Transverse colon (tissue), 4 donors: ENCODE results near the gene NFKB1. TPM values are rescaled to one million over a fixed set of nuclear protein-coding genes. Genes with fewer than 3 reads are reported as not detected.

Experiments used
- DNase-seq: peaks from one replicate; pipeline ENCODE4 v3.0.0-alpha.2; 2019
- H3K27ac ChIP-seq, 4 donors: fragments of 200-600 bp; sonication (generic); 2 replicates each; pipeline ENCODE4 v1.5.1; 2016 to 2018; ENCODE audit warnings: inconsistent platforms in 4 of 4
- H3K27me3 ChIP-seq: fragments of 200-600 bp; sonication (generic); 2 replicates; pipeline ENCODE4 v1.5.1; 2017; ENCODE audit warnings: inconsistent platforms
- H3K36me3 ChIP-seq, 4 donors: fragments of 200-600 bp; sonication (generic); 2 replicates each; pipeline ENCODE4 v1.5.1; 2017 to 2019; ENCODE audit warnings: inconsistent platforms in 4 of 4
- H3K4me1 ChIP-seq, 4 donors: fragments of 200-600 bp; sonication (generic); 2 replicates each; pipeline ENCODE4 v1.5.1; 2017 to 2020; ENCODE audit warnings: inconsistent platforms in 4 of 4
- H3K4me3 ChIP-seq, 4 donors: fragments of 200-600 bp; sonication (generic); 1 replicate in 1 of 4; 2 replicates in 3 of 4; pipeline versions ENCODE4 v1.5.1 to v1.6.1; 2017 to 2019; ENCODE audit warnings: inconsistent platforms in 4 of 4
- H3K9me3 ChIP-seq, 2 donors: fragments of 200-600 bp; sonication (generic); 2 replicates each; pipeline ENCODE4 v1.5.1; 2017 to 2019; ENCODE audit warnings: inconsistent platforms in 2 of 2
- EP300 ChIP-seq: sonication (generic); formaldehyde crosslinking; IDR thresholded peaks from one replicate; pipeline ENCODE4 v1.6.1; 2017; ENCODE audit warnings: antibody characterized with exemption, low read depth
- POLR2A ChIP-seq: fragments of 450-650 bp; IDR thresholded peaks from one replicate; pipeline ENCODE4 v1.6.1; 2016; ENCODE audit warnings: antibody characterized with exemption, mild to moderate bottlenecking, moderate library complexity
- POLR2AphosphoS5 ChIP-seq, 3 donors: sonication (generic); formaldehyde crosslinking; IDR thresholded peaks; one replicate each; pipeline ENCODE4 v1.6.1; 2016; ENCODE audit warnings: antibody characterized with exemption in 3 of 3
- WGBS, 2 donors: methylation state at CpG; one replicate each; pipeline ENCODE4 v1.1.5; 2018; ENCODE audit warnings: low coverage in 1 of 2; 5-methylcytosine and 5-hydroxymethylcytosine counted together
- in situ Hi-C, 4 donors: fragments of 200-750 bp; cut with MboI; loops; one replicate each; pipeline versions ENCODE4 v1.15.0 to v1.15.1; 2017; ENCODE audit warnings: low sequenced_read_pairs in 3 of 4, low pct_ligation_motif_present in 1 of 4, low pct_unique_long_range_greater_than_20kb in 1 of 4
- intact Hi-C: fragments of 100-400 bp; cut with DNase I; formaldehyde crosslinking; loops from one replicate; pipeline ENCODE4 v1.15.1; 2023; ENCODE audit warnings: low total_unique reads
- total RNA-seq, 4 donors: library from RNA; depleted of rRNA; stranded (reverse); fragments of >200 nt; gene quantifications; one replicate each; pipeline ENCODE4 v1.1.0, GENCODE V29; 2016
- TF ChIP-seq, protein P1 (sequence below), 5 experiments: fragments of 200-600 bp in 3 of 5; fragments of 450-650 bp in 2 of 5; sonication (generic) in 3 of 5; IDR thresholded peaks; 1 replicate in 2 of 5; 2 replicates in 3 of 5; pipeline ENCODE4 v1.5.1; 2016 to 2017; ENCODE audit warnings: antibody characterized with exemption in 5 of 5, inconsistent platforms in 3 of 5, mild to moderate bottlenecking in 2 of 5, moderate library complexity in 1 of 5

The NFKB1 gene, protein sequence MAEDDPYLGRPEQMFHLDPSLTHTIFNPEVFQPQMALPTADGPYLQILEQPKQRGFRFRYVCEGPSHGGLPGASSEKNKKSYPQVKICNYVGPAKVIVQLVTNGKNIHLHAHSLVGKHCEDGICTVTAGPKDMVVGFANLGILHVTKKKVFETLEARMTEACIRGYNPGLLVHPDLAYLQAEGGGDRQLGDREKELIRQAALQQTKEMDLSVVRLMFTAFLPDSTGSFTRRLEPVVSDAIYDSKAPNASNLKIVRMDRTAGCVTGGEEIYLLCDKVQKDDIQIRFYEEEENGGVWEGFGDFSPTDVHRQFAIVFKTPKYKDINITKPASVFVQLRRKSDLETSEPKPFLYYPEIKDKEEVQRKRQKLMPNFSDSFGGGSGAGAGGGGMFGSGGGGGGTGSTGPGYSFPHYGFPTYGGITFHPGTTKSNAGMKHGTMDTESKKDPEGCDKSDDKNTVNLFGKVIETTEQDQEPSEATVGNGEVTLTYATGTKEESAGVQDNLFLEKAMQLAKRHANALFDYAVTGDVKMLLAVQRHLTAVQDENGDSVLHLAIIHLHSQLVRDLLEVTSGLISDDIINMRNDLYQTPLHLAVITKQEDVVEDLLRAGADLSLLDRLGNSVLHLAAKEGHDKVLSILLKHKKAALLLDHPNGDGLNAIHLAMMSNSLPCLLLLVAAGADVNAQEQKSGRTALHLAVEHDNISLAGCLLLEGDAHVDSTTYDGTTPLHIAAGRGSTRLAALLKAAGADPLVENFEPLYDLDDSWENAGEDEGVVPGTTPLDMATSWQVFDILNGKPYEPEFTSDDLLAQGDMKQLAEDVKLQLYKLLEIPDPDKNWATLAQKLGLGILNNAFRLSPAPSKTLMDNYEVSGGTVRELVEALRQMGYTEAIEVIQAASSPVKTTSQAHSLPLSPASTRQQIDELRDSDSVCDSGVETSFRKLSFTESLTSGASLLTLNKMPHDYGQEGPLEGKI
- total RNA-seq = 10 to 100 TPM; 20.9 to 35.8 (median 25.2) TPM

DNA sequence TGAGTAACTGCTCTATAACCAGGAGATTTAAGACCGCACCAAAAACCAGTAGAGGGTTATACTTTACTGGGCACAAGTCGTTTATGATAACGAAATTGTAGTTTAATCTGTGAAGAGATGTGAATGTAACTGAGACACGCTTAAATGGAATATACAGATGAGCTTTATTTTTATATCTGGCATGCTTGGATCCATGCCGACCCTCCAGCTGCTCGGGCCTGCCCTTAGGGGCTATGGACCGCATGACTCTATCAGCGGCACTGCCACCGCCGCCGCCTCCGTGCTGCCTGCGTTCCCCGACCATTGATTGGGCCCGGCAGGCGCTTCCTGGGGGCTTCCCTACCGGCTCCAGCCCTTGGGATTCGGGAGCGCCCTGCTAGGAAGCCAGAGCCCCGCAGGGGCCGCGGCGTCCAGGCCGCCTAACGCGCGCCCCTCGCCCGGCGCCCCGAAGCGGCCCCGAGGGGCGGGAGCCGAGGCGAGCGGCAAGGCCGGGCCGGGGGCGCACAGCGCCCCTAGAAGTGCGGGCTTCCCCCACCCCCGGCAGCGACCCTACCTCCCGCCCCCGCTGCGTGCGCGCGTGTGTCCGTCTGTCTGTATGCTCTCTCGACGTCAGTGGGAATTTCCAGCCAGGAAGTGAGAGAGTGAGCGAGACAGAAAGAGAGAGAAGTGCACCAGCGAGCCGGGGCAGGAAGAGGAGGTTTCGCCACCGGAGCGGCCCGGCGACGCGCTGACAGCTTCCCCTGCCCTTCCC lies at the start of gene NFKB1:
TSS of gene NFKB1 (plus strand) at position 664 of the 751 bp plus-strand sequence. CDS start 24,160 bp downstream, outside the sequence.
- no peaks in the 10 kb centered on the region for H3K9me3 ChIP-seq
- H3K4me1 ChIP-seq = peaks cover 21 to 47% (median 32%) of the 10 kb centered on the region in 4 donors
- H3K36me3 ChIP-seq = no peaks in the 10 kb centered on the region
- peak within 1 kb of the TSS; percentile 77 to 95 (median 78) for H3K4me3 ChIP-seq
- intact Hi-C loops = loop anchor here (10.0 kb wide), 2 partner anchors 56 to 574 kb away; partner anchors contain the start of gene SLC9B2
- peak; percentile 73 for DNase-seq
- TF ChIP-seq EP300 (no peak), POLR2AphosphoS5 (IDR thresholded peaks at IDR 0.05) (peak in 2 of 3 donors; percentile 15 to 80), POLR2A (peak; percentile 19)
- TF ChIP-seq, protein P1, sequence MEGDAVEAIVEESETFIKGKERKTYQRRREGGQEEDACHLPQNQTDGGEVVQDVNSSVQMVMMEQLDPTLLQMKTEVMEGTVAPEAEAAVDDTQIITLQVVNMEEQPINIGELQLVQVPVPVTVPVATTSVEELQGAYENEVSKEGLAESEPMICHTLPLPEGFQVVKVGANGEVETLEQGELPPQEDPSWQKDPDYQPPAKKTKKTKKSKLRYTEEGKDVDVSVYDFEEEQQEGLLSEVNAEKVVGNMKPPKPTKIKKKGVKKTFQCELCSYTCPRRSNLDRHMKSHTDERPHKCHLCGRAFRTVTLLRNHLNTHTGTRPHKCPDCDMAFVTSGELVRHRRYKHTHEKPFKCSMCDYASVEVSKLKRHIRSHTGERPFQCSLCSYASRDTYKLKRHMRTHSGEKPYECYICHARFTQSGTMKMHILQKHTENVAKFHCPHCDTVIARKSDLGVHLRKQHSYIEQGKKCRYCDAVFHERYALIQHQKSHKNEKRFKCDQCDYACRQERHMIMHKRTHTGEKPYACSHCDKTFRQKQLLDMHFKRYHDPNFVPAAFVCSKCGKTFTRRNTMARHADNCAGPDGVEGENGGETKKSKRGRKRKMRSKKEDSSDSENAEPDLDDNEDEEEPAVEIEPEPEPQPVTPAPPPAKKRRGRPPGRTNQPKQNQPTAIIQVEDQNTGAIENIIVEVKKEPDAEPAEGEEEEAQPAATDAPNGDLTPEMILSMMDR (IDR thresholded peaks at IDR 0.05) = peak in 2 of 5 experiments; percentile 3 to 5
- no peaks in the 10 kb centered on the region for H3K27me3 ChIP-seq
- WGBS, 2 donors = 0 to 1% methylated on average over 1 to 44 of the region's 63 CpGs
- peak within 1 kb of the TSS; percentile 93 to 99 (median 98) for H3K27ac ChIP-seq
- in situ Hi-C loops = loop anchor here in 1 of 4 donors (10.0 kb wide), 1 partner anchor 156 kb away; the partner anchor contains the start of gene SLC39A8

DNA sequence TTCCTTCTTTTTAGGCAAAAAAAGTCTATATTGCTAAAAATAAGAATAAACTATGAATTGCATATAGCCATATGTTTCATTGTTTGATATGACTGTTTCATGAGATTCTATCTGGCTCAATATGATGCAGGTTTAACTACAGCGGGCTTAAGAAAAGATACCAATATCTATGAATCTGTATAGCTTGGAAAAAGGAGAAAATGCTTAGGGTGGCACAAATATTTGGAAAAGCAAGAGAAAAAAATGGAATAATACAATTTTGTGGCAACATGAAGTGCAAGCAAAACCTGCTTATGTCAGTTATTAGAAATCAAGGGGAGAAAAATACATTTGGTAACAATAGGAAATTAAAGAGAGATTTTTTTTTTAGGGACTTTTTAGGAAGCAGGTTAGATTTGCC lies 48.3 kb upstream of the NFKB1 start:
- Histone ChIP-seq H3K4me1 (peaks cover 3 to 18% (median 12%) of the 10 kb centered on the region in 4 donors), H3K27me3 (no peaks in the 10 kb centered on the region), H3K9me3 (no peaks in the 10 kb centered on the region), H3K4me3 (no peak overlapping the region), H3K27ac (no peak overlapping the region), H3K36me3 (no peaks in the 10 kb centered on the region)
- in situ Hi-C loops (no loop called here), intact Hi-C loops (no loop called here)
- TF ChIP-seq, protein P1 (IDR thresholded peaks at IDR 0.05) = no peak
- TF ChIP-seq POLR2AphosphoS5 (IDR thresholded peaks at IDR 0.05) (no peak), POLR2A (no peak), EP300 (no peak)
- 94 to 100% methylated on average over 1 of the region's 1 CpG for WGBS, 2 donors
- no peak for DNase-seq

DNA sequence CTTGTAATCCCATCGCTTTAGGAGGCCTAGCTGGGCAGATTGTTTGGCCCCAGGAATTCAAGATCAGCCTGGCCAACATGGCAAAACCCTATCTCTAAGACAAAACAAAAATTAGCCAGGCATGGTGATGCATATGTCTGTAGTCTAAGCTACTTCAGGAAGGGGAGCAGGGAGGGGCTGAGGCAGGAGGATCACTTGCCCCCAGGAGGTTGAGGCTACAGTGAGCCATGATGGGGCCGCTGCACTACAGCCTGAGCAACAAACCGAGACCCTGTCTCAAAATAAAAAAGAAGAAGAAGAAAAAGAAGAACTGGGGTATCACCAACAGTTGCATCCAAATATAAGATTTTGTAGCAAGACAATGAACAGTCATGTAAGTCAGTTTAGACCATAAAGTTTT lies 47.3 kb upstream of the NFKB1 start:
- TF ChIP-seq POLR2A = no peak
- no peak for TF ChIP-seq EP300
- no peak for TF ChIP-seq POLR2AphosphoS5 (IDR thresholded peaks at IDR 0.05)
- TF ChIP-seq, protein P1 (IDR thresholded peaks at IDR 0.05) = no peak
- Histone ChIP-seq H3K36me3 (no peaks in the 10 kb centered on the region), H3K4me1 (peaks cover 3 to 18% (median 12%) of the 10 kb centered on the region in 4 donors), H3K9me3 (no peaks in the 10 kb centered on the region), H3K4me3 (no peak overlapping the region), H3K27ac (no peak overlapping the region), H3K27me3 (no peaks in the 10 kb centered on the region)
- 77 to 93% methylated on average over 3 of the region's 3 CpGs for WGBS, 2 donors
- in situ Hi-C loops = no loop called here
- intact Hi-C loops = no loop called here
- no peak for DNase-seq
